ENCODE measurements around the gene KANSL1.

DNA sequence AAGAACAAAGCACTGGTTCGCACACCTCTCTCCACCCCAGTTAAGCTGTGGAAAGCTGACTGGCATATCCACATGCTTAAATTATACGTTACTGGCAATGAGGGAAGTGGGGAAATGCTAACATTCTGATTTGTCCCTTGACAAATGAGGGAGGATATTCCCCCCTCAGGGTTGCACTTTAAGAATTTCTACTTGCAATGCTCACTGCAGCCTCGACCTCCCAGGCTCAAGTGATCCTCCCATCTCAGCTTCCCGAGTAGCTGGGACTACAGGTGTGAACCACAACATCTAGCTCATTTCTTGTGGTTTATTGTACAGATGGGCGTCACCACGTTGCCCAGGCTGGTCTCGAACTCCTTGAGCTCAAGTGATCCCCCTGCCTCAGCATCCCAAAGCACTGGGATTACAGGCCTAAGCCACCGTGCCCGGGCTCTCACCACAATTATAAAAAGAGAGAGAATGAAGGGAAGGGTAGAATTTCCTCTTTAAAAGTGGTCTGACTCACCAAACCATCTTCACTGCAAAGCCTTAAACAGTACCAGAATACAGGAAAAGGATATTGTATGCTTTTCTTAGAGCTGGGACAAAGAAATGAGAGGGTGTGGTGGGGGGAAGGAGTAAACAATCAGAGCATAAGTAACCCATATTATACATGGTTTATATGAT, 38.9 kb downstream of the KANSL1 start:
- TF ChIP-seq CTCF (IDR thresholded peaks at IDR 0.05; ENCODE audit: poor library complexity), result no peak
- no peak for TF ChIP-seq EZH2 (IDR thresholded peaks at IDR 0.05; ENCODE audit: borderline replicate concordance)

Data from hepatocyte (in vitro differentiated cells).